ENCODE results near the gene DPAGT1. TPM values are rescaled to one million over a fixed set of nuclear protein-coding genes. Genes with fewer than 3 reads are reported as not detected.

Gene DPAGT1
- total RNA-seq, 4 donors from 2014 or later = 10.7 to 38.6 (median 33.1) TPM

DNA sequence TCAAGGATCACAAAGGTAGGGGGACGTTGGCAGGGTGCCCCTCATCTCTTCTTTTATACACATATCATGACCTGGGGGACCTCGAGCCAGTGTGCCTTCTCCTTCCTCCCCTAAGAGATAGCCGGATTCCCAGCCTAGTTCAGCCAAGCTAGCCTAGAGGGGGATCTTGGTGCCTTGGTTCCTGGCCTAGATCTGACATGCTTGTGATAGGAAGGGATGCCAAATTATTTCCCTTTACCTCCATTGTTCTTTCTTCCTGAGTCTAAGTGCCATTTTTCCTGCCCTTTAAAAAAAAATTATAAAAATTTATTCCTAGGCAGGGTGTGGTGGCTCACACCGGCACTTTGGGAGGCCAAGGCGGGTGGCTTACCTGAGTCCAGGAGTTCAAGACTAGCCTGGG is 12.7 kb upstream of the DPAGT1 start:
- peak overlapping the region in 1 of 4 donors; percentile 12 for H3K27ac ChIP-seq

DNA sequence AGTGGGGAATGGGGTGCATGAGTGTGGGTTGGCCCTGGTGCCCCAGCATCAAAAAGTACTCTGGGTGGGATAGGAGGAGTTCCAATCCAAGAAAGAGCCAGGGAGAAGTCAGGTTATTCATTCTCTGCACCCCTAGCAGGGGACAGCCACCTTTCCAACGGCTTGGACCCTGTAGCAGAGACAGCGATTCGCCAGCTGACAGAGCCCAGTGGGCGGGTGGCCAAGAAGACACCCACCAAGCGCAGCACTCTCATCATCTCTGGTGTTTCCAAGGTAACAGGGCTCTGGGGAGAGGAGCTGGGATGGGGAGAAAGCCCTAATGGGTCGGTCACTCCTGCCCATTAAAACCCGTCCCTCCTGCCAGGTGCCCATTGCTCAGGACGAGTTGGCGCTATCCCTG is 12.1 kb upstream of the DPAGT1 start:
- H3K4me1 ChIP-seq = peaks cover 0 to 21% (median 5%) of the 10 kb centered on the region in 4 donors
- H3K36me3 ChIP-seq = peaks cover 0 to 74% (median 0%) of the 10 kb centered on the region in 3 donors
- no peaks in the 10 kb centered on the region for H3K9me3 ChIP-seq
- no peaks in the 10 kb centered on the region for H3K27me3 ChIP-seq
- TF ChIP-seq POLR2A (IDR thresholded peaks at IDR 0.05) = no peak
- no peak for TF ChIP-seq CTCF (IDR thresholded peaks at IDR 0.05)
- no peak overlapping the region for H3K4me3 ChIP-seq
- H3K27ac ChIP-seq = no peak overlapping the region
- DNase-seq = no peak

More for the DNA sequence above, 12.7 kb upstream of the DPAGT1 start:
- no peak overlapping the region for H3K4me3 ChIP-seq
- peaks cover 0 to 74% (median 0%) of the 10 kb centered on the region in 3 donors for H3K36me3 ChIP-seq
- DNase-seq = no peak
- H3K27me3 ChIP-seq = no peaks in the 10 kb centered on the region
- H3K4me1 ChIP-seq = peaks cover 0 to 15% (median 0%) of the 10 kb centered on the region in 4 donors
- TF ChIP-seq POLR2A (IDR thresholded peaks at IDR 0.05) = no peak
- no peaks in the 10 kb centered on the region for H3K9me3 ChIP-seq

DNA sequence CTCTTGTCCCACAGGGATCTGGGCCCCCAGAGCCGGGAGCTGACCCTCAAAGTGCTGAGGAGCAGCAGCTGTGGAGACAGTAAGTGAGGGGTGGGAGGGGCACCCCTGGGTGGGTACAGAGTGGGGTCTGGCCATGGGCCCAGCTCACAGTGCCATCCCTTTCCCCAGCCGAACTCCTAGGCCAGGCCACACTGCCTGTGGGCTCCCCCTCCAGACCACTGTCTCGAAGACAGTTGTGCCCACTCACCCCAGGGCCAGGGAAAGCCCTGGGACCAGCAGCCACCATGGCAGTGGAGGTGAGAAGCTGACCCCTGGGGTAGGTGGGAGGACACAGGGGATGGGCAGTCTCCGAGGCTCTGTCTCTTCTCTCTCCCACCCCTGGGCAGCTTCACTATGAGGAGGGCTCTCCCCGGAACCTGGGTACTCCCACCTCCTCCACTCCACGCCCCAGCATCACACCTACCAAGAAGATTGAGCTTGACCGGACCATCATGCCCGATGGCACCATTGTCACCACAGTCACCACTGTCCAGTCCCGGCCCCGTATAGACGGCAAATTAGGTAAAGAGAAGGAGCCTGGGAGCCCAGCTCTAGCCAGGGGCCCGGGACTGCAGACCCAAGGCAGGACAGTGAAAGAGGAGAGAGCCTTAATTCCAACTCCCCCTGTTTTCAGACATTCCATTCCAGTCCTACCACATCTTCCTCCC is 10.8 kb upstream of the DPAGT1 start:
- H3K9me3 ChIP-seq = no peaks in the 10 kb centered on the region
- TF ChIP-seq POLR2A (IDR thresholded peaks at IDR 0.05) (no peak), CTCF (IDR thresholded peaks at IDR 0.05) (no peak)
- H3K4me1 ChIP-seq = peaks cover 5 to 27% (median 8%) of the 10 kb centered on the region in 4 donors
- H3K27me3 ChIP-seq = no peaks in the 10 kb centered on the region
- no peak for DNase-seq
- H3K27ac ChIP-seq = no peak overlapping the region
- no peak overlapping the region for H3K4me3 ChIP-seq
- peaks cover 0 to 68% (median 0%) of the 10 kb centered on the region in 3 donors for H3K36me3 ChIP-seq

DNA sequence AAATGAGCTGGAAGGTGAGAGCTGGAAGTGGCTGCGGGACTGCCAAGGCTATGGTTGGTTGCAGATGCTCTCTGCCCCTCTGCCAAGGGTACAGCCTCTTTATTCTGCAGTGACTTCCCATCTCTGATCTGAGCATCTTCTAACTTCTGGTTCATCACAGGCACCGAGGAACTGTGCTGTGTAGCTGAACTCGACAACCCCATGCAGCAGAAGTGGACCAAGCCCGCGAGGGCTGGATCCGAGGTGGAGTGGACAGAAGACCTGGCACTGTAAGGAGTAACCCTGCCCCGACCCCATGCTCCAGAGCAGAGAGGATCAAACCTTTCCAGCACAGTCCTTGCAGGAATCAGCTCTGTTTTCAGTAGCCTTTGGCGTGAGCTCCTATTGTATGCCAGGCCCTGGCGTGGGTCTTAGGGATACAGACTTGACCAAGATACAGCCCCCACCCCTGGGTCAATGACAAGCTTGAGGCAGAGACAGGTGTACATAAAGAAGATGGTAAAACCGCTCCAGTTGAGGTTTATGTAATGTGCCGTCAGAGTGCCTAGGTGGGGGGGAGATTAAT is 9.8 kb upstream of the DPAGT1 start:
- Histone ChIP-seq H3K36me3 (peaks cover 0 to 62% (median 0%) of the 10 kb centered on the region in 3 donors), H3K4me3 (no peak overlapping the region), H3K27me3 (no peaks in the 10 kb centered on the region), H3K4me1 (peaks cover 5 to 32% (median 10%) of the 10 kb centered on the region in 4 donors), H3K27ac (no peak overlapping the region), H3K9me3 (no peaks in the 10 kb centered on the region)
- no peak for TF ChIP-seq POLR2A (IDR thresholded peaks at IDR 0.05)
- no peak for TF ChIP-seq CTCF (IDR thresholded peaks at IDR 0.05)
- no peak for DNase-seq

- no peaks in the 10 kb centered on the region for H3K9me3 ChIP-seq
- H3K4me1 ChIP-seq = peaks cover 5 to 38% (median 10%) of the 10 kb centered on the region in 4 donors
- peaks cover 0 to 52% (median 0%) of the 10 kb centered on the region in 3 donors for H3K36me3 ChIP-seq
- no peak overlapping the region for H3K27ac ChIP-seq
- peak in 1 of 3 donors; percentile 16 for DNase-seq
- H3K27me3 ChIP-seq = no peaks in the 10 kb centered on the region
- TF ChIP-seq POLR2A (IDR thresholded peaks at IDR 0.05) (no peak), CTCF (IDR thresholded peaks at IDR 0.05) (no peak)
- H3K4me3 ChIP-seq = no peak overlapping the region
These were observed 8.8 kb upstream of the DPAGT1 start for GRCh38 chr11:119110439-119110838.

- Histone ChIP-seq H3K4me1 (peaks cover 5 to 38% (median 10%) of the 10 kb centered on the region in 4 donors), H3K9me3 (no peaks in the 10 kb centered on the region), H3K27me3 (no peaks in the 10 kb centered on the region), H3K27ac (no peak overlapping the region), H3K4me3 (peak overlapping the region in 1 of 4 donors; percentile 90), H3K36me3 (peaks cover 0 to 48% (median 0%) of the 10 kb centered on the region in 3 donors)
- TF ChIP-seq CTCF (IDR thresholded peaks at IDR 0.05) = no peak
- TF ChIP-seq POLR2A (IDR thresholded peaks at IDR 0.05) = no peak
- DNase-seq = peak in 1 of 3 donors; percentile 18
These were observed 8.2 kb upstream of the DPAGT1 start for GRCh38 chr11:119109843-119110242.
